Upper lobe of left lung (tissue), 6 donors: ENCODE measurements around the gene HSPB2. TPM values are rescaled to one million over a fixed set of nuclear protein-coding genes. Genes with fewer than 3 reads are reported as not detected.

Experiments
- ATAC-seq, 2 donors: fragments of 200-7000 bp; cut with Tn5 transposase; one replicate each; pipeline ENCODE4 v1.9.1; 2022; ENCODE audit warnings: mild to moderate bottlenecking in 2 of 2, moderate library complexity in 2 of 2; ENCODE audit not compliant: low FRiP score in 2 of 2
- DNase-seq, 2 donors: peaks; one replicate each; pipeline ENCODE4 v3.0.0-alpha.2; 2019 to 2020
- H3K27ac ChIP-seq, 4 donors: fragments of 200-600 bp; sonication (generic); one replicate each; pipeline ENCODE4 v1.5.1; 2016 to 2019
- H3K27me3 ChIP-seq, 4 donors: fragments of 200-600 bp; sonication (generic); one replicate each; pipeline ENCODE4 v1.5.1; 2017 to 2019
- H3K36me3 ChIP-seq, 4 donors: fragments of 200-600 bp; sonication (generic); one replicate each; pipeline ENCODE4 v1.5.1; 2016 to 2019
- H3K4me1 ChIP-seq, 4 donors: fragments of 200-600 bp; sonication (generic); one replicate each; pipeline ENCODE4 v1.5.1; 2018 to 2019
- H3K4me3 ChIP-seq, 4 donors: fragments of 200-600 bp; sonication (generic); one replicate each; pipeline ENCODE4 v1.5.1; 2017 to 2019; ENCODE audit warnings: mild to moderate bottlenecking in 2 of 4, moderate library complexity in 1 of 4
- H3K9me3 ChIP-seq, 4 donors: fragments of 200-600 bp; sonication (generic); one replicate each; pipeline ENCODE4 v1.5.1; 2018 to 2019
- CTCF ChIP-seq, 6 experiments: fragments of 450-650 bp in 4 of 6; fragments of 200-600 bp in 2 of 6; sonication (generic) in 2 of 6; IDR thresholded peaks; one replicate each; pipeline ENCODE4 v1.5.1; 2016 to 2019; ENCODE audit warnings: antibody characterized with exemption in 6 of 6
- EP300 ChIP-seq, 4 donors: sonication (generic); formaldehyde crosslinking; IDR thresholded peaks; one replicate each; pipeline ENCODE4 v1.5.1; 2017; ENCODE audit warnings: antibody characterized with exemption in 4 of 4, control low read depth in 2 of 4
- POLR2A ChIP-seq, 4 donors: fragments of 450-650 bp; IDR thresholded peaks; one replicate each; pipeline ENCODE4 v1.5.1; 2016 to 2017; ENCODE audit warnings: antibody characterized with exemption in 4 of 4, mild to moderate bottlenecking in 2 of 4
- POLR2AphosphoS5 ChIP-seq, 2 donors: sonication (generic); formaldehyde crosslinking; IDR thresholded peaks; one replicate each; pipeline ENCODE4 v1.5.1; 2017; ENCODE audit warnings: antibody characterized with exemption in 2 of 2
- WGBS, 2 donors: methylation state at CpG; one replicate each; pipeline ENCODE4 v1.1.5; 2017 to 2018; 5-methylcytosine and 5-hydroxymethylcytosine counted together
- total RNA-seq, 6 donors: library from RNA; depleted of rRNA in 4 of 6; stranded (reverse); fragments of >200 nt in 4 of 6; gene quantifications; one replicate each; pipeline versions ENCODE4 v1.1.0 to v1.2.1, GENCODE V29; 2016 to 2021
- donor health status: DM: no; HTN: no; CAD: no; lungs with moderate emphysema.
- donor health status: DM: no; HTN: yes; CAD: no; lungs with severe emphysema.

Gene HSPB2
- total RNA-seq, 6 donors from 2014 or later = 0.61 to 6.5 (median 1.9) TPM; not detected in 2

- Histone ChIP-seq H3K27me3 (peaks cover 0 to 4% (median 0%) of the 10 kb centered on the region in 4 donors), H3K9me3 (no peaks in the 10 kb centered on the region), H3K27ac (peak overlapping the region in 1 of 4 donors; percentile 78), H3K36me3 (no peaks in the 10 kb centered on the region), H3K4me1 (peaks cover 4 to 13% (median 9%) of the 10 kb centered on the region in 4 donors), H3K4me3 (no peak overlapping the region)
- DNase-seq (no peak), ATAC-seq (no peak)
- 82 to 93% methylated on average over 2 of the region's 2 CpGs for WGBS, 2 donors
- no peak for TF ChIP-seq POLR2A (IDR thresholded peaks at IDR 0.05)
- TF ChIP-seq EP300 (IDR thresholded peaks at IDR 0.05) = no peak
- no peak for TF ChIP-seq POLR2AphosphoS5 (IDR thresholded peaks at IDR 0.05)
- no peak for TF ChIP-seq CTCF (IDR thresholded peaks at IDR 0.05)
Measured at GRCh38 chr11:111917312-111917711, 4.8 kb downstream of the HSPB2 start.

DNA sequence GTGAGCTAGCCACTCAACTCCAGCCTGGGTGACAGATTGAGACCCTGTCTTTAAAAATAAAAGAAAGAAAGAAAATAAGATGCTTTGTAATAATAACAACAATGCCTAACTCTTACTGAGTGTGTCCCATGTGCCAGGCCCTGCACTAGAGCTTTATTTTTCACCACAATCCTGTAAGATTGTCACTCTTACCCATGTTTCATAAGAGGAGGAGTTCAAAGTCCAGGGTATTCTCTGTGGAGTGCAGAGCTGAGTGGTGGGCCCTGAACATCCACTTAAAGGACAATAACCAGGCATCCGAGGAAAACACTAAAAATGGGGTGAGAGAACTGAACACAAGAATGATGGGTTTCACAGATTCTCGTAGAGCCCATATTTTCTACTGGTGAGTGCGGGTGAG, 5.3 kb downstream of the HSPB2 start:
- DNase-seq (no peak), ATAC-seq (no peak)
- Histone ChIP-seq H3K4me1 (peaks cover 0 to 14% (median 10%) of the 10 kb centered on the region in 4 donors), H3K9me3 (no peaks in the 10 kb centered on the region), H3K4me3 (no peak overlapping the region), H3K27ac (peak overlapping the region in 3 of 4 donors; percentile 68 to 81 (median 78)), H3K27me3 (no peaks in the 10 kb centered on the region), H3K36me3 (no peaks in the 10 kb centered on the region)
- TF ChIP-seq CTCF (IDR thresholded peaks at IDR 0.05) = no peak
- no peak for TF ChIP-seq POLR2AphosphoS5 (IDR thresholded peaks at IDR 0.05)
- no peak for TF ChIP-seq POLR2A (IDR thresholded peaks at IDR 0.05)
- no peak for TF ChIP-seq EP300 (IDR thresholded peaks at IDR 0.05)
- WGBS, 2 donors = 90 to 97% methylated on average over 3 of the region's 3 CpGs

DNA sequence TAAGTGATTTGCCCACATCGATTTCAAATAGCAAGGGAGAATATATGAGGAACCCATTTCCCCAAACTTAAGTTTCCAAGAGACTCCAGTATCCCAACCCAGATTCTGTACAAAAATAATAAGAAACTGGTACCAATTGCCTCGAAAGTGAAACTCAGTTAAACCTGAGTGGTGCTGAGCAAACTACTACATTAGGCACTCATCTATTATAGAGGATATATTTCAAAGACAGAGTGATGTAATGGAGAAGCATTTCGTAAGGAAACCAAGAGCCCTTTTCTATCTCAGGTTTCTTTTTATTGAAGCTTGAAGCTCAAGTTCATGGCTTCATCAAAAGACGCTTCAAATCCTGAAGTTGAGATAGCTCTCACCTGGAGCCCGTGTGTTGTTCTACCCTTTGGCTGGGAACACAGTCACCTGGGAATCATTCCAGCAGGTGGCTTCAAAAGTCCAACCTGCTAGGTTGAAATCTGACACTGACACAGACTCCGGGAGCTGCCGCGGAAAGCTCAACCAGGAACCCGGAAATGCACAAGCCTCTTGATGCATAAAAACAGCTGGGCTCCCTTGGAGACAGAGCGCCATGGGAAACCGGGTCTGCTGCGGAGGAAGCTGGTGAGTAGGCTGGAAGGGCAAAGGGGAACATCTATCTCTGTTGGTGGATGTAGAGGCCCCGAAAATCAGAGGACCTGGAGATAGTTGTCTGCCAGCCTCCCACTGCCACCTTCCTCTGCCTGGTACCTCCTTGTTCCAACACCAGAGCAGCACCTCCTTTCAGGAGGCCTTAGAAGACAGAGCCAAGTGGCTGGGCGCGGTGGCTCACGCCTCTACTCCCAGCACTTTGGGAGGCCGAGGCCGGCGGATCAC, 6.1 kb downstream of the HSPB2 start, which contains the start of gene C11orf52:
TSS of gene C11orf52 (plus strand) at position 524 of the 867 bp plus-strand sequence. CDS start at position 584, 60 bp downstream.
- Histone ChIP-seq H3K9me3 (no peaks in the 10 kb centered on the region), H3K27me3 (no peaks in the 10 kb centered on the region), H3K4me1 (peaks cover 2 to 22% (median 14%) of the 10 kb centered on the region in 4 donors), H3K36me3 (no peaks in the 10 kb centered on the region), H3K4me3 (peak within 1 kb of the TSS in 3 of 4 donors; percentile 18 to 42 (median 38)), H3K27ac (peak within 1 kb of the TSS; percentile 67 to 81 (median 73))
- TF ChIP-seq CTCF (IDR thresholded peaks at IDR 0.05) = peak in 1 of 6 experiments; percentile 16
- peak in 1 of 2 donors; percentile 31 for TF ChIP-seq POLR2AphosphoS5 (IDR thresholded peaks at IDR 0.05)
- TF ChIP-seq EP300 (IDR thresholded peaks at IDR 0.05) = no peak
- peak in 3 of 4 donors; percentile 28 to 65 (median 36) for TF ChIP-seq POLR2A (IDR thresholded peaks at IDR 0.05)
- WGBS, 2 donors = 49 to 56% methylated on average over 19 of the region's 19 CpGs
- peak in 1 of 2 donors; percentile 85 for DNase-seq
- ATAC-seq = peak; percentile 61 to 89

- ATAC-seq (no peak), DNase-seq (no peak)
- peaks cover 8 to 34% (median 24%) of the 10 kb centered on the region in 4 donors for H3K4me1 ChIP-seq
- H3K36me3 ChIP-seq = no peaks in the 10 kb centered on the region
- no peaks in the 10 kb centered on the region for H3K9me3 ChIP-seq
- 61 to 93% methylated on average over 2 of the region's 2 CpGs for WGBS, 2 donors
- H3K27ac ChIP-seq = no peak overlapping the region
- no peak for TF ChIP-seq POLR2A (IDR thresholded peaks at IDR 0.05)
- TF ChIP-seq CTCF (IDR thresholded peaks at IDR 0.05) = no peak
- no peak for TF ChIP-seq POLR2AphosphoS5 (IDR thresholded peaks at IDR 0.05)
- TF ChIP-seq EP300 (IDR thresholded peaks at IDR 0.05) = no peak
- no peaks in the 10 kb centered on the region for H3K27me3 ChIP-seq
- no peak overlapping the region for H3K4me3 ChIP-seq
Measured at GRCh38 chr11:111920908-111921307, 8.4 kb downstream of the HSPB2 start.
